Measurements from ENCODE around the gene SMIM26. TPM values are rescaled to one million over a fixed set of nuclear protein-coding genes. Genes with fewer than 3 reads are reported as not detected.

Gene SMIM26
- total and polyA plus RNA-seq, 9 donors: 65.7 to 253 (median 94.0) TPM

GRCh38 chr20:18543932-18544331 is 23.3 kb upstream of the SMIM26 start:
- no peak for DNase-seq
- no peak for TF ChIP-seq EP300 (IDR thresholded peaks at IDR 0.05)
- no peak for TF ChIP-seq POLR2A (IDR thresholded peaks at IDR 0.05)
- no peak for TF ChIP-seq CTCF (IDR thresholded peaks at IDR 0.05)
- intact Hi-C loops (cut with DNase I): no loop called here
- H3K4me1 ChIP-seq (ENCODE audit: insufficient read depth): no peaks in the 10 kb centered on the region
- H3K27ac ChIP-seq: no peak overlapping the region
- 74 to 86% (median 82%) methylated on average over 7 of the region's 7 CpGs for WGBS, 3 donors
- H3K36me3 ChIP-seq: no peaks in the 10 kb centered on the region
- H3K27me3 ChIP-seq: no peaks in the 10 kb centered on the region
- no peaks in the 10 kb centered on the region for H3K9me3 ChIP-seq
- H3K4me3 ChIP-seq: no peak overlapping the region

- no peak for DNase-seq
- Histone ChIP-seq H3K27ac (no peak overlapping the region), H3K27me3 (no peaks in the 10 kb centered on the region), H3K4me3 (no peak overlapping the region), H3K36me3 (no peaks in the 10 kb centered on the region), H3K4me1 (ENCODE audit: insufficient read depth) (no peaks in the 10 kb centered on the region), H3K9me3 (no peaks in the 10 kb centered on the region)
- 93 to 97% (median 97%) methylated on average over 1 of the region's 1 CpG for WGBS, 3 donors
- intact Hi-C loops (cut with DNase I): no loop called here
- TF ChIP-seq CTCF (IDR thresholded peaks at IDR 0.05) (no peak), EP300 (IDR thresholded peaks at IDR 0.05) (no peak), POLR2A (IDR thresholded peaks at IDR 0.05) (no peak)
These were observed 21.7 kb upstream of the SMIM26 start for GRCh38 chr20:18545566-18545965.

GRCh38 chr20:18548465-18548864 is 18.8 kb upstream of the SMIM26 start:
- WGBS, 3 donors: 93 to 98% (median 96%) methylated on average over 3 of the region's 3 CpGs
- no peaks in the 10 kb centered on the region for H3K4me1 ChIP-seq (ENCODE audit: insufficient read depth)
- no peak for DNase-seq
- no peak overlapping the region for H3K27ac ChIP-seq
- no peaks in the 10 kb centered on the region for H3K9me3 ChIP-seq
- no peaks in the 10 kb centered on the region for H3K27me3 ChIP-seq
- TF ChIP-seq CTCF (IDR thresholded peaks at IDR 0.05): no peak
- H3K36me3 ChIP-seq: no peaks in the 10 kb centered on the region
- no peak overlapping the region for H3K4me3 ChIP-seq
- intact Hi-C loops (cut with DNase I): no loop called here

- intact Hi-C loops (cut with DNase I): no loop called here
- H3K27me3 ChIP-seq: no peaks in the 10 kb centered on the region
- no peaks in the 10 kb centered on the region for H3K36me3 ChIP-seq
- no peak overlapping the region for H3K4me3 ChIP-seq
- no peaks in the 10 kb centered on the region for H3K9me3 ChIP-seq
- no peak for DNase-seq
- 86 to 93% (median 88%) methylated on average over 8 of the region's 8 CpGs for WGBS, 3 donors
- no peaks in the 10 kb centered on the region for H3K4me1 ChIP-seq (ENCODE audit: insufficient read depth)
- no peak overlapping the region for H3K27ac ChIP-seq
- TF ChIP-seq POLR2A (IDR thresholded peaks at IDR 0.05) (no peak), EP300 (IDR thresholded peaks at IDR 0.05) (no peak), CTCF (IDR thresholded peaks at IDR 0.05) (no peak)
These were observed 13.5 kb upstream of the SMIM26 start for GRCh38 chr20:18553746-18554145.

GRCh38 chr20:18567739-18568091 is 483 bp downstream of the SMIM26 start:
- no peak for DNase-seq
- Histone ChIP-seq H3K4me3 (peak overlapping the region; percentile 78), H3K27ac (peak overlapping the region; percentile 28 to 86), H3K27me3 (no peaks in the 10 kb centered on the region), H3K36me3 (no peaks in the 10 kb centered on the region), H3K4me1 (ENCODE audit: insufficient read depth) (peaks cover 2% of the 10 kb centered on the region), H3K9me3 (no peaks in the 10 kb centered on the region)
- WGBS, 3 donors: 2 to 4% (median 3%) methylated on average over 6 of the region's 6 CpGs
- intact Hi-C loops (cut with DNase I): no loop called here
- TF ChIP-seq EP300 (IDR thresholded peaks at IDR 0.05): no peak
- no peak for TF ChIP-seq POLR2A (IDR thresholded peaks at IDR 0.05)
- no peak for TF ChIP-seq CTCF (IDR thresholded peaks at IDR 0.05)

All from ovary (tissue), 9 donors.